ENCODE measurements around the gene GAS7. TPM values are rescaled to one million over a fixed set of nuclear protein-coding genes. Genes with fewer than 3 reads are reported as not detected.

The GAS7 gene
- total and polyA plus RNA-seq, 2 donors (not counting 1 experiment from before 2014, with no cell fraction given): 3.4 to 13.6 TPM

- Histone ChIP-seq H3K4me2 (replicated peaks; ENCODE audit: low read depth, low read length, poor library complexity, severe bottlenecking) (no peak overlapping the region), H3K36me3 (replicated peaks in 1 of 2; ENCODE audit: control extremely low read depth in 1 of 2, control insufficient read depth in 1 of 2, extremely low read depth in 1 of 2, insufficient read depth in 2 of 2, low read length in 1 of 2) (no peaks in the 10 kb centered on the region), H2AFZ (ENCODE audit: insufficient read depth, low read depth, low read length, poor library complexity, severe bottlenecking) (no peak overlapping the region), H3K79me2 (ENCODE audit: control insufficient read depth, insufficient read depth, low read length) (no peaks in the 10 kb centered on the region), H3K9me3 (ENCODE audit: control extremely low read depth in 1 of 3, control insufficient read depth in 2 of 3, insufficient read depth in 1 of 3, low read length in 2 of 3) (peaks cover 3 to 9% (median 4%) of the 10 kb centered on the region in 3 donors), H3K9ac (ENCODE audit: low read length) (no peak overlapping the region), H4K20me1 (ENCODE audit: control insufficient read depth, insufficient read depth, low read length, poor library complexity, severe bottlenecking) (no peaks in the 10 kb centered on the region), H3K4me3 (ENCODE audit: control extremely low read depth in 1 of 5, extremely low read depth in 1 of 5, insufficient read depth in 1 of 5, low read depth in 2 of 5, low read length in 4 of 5) (no peak overlapping the region), H3K4me1 (ENCODE audit: control insufficient read depth in 2 of 2, insufficient read depth in 2 of 2, low read length in 2 of 2) (peaks cover 4 to 11% of the 10 kb centered on the region in 2 donors), H3K27ac (ENCODE audit: low read length in 2 of 2) (no peak overlapping the region), H3K27me3 (replicated peaks in 1 of 4; ENCODE audit: control extremely low read depth in 1 of 4, control insufficient read depth in 3 of 4, insufficient read depth in 4 of 4, low read length in 3 of 4) (peaks cover 0 to 20% (median 8%) of the 10 kb centered on the region in 4 experiments)
- peaks cover 4% of the 10 kb centered on the region for H3K9me3 Mint-ChIP-seq (ENCODE audit: insufficient read depth)
- POLR2A ChIA-PET: interaction anchor here (0.6 kb wide), 1 partner anchor 12 kb away, joined by 3 read pairs; no protein-coding TSS in a partner anchor
- WGBS (ENCODE audit: insufficient coverage): 80% methylated on average over 3 of the region's 3 CpGs
- TF ChIP-seq, protein P1, sequence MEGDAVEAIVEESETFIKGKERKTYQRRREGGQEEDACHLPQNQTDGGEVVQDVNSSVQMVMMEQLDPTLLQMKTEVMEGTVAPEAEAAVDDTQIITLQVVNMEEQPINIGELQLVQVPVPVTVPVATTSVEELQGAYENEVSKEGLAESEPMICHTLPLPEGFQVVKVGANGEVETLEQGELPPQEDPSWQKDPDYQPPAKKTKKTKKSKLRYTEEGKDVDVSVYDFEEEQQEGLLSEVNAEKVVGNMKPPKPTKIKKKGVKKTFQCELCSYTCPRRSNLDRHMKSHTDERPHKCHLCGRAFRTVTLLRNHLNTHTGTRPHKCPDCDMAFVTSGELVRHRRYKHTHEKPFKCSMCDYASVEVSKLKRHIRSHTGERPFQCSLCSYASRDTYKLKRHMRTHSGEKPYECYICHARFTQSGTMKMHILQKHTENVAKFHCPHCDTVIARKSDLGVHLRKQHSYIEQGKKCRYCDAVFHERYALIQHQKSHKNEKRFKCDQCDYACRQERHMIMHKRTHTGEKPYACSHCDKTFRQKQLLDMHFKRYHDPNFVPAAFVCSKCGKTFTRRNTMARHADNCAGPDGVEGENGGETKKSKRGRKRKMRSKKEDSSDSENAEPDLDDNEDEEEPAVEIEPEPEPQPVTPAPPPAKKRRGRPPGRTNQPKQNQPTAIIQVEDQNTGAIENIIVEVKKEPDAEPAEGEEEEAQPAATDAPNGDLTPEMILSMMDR (IDR thresholded peaks at IDR 0.05): no peak
- no peak for TF ChIP-seq EZH2 (IDR thresholded peaks at IDR 0.05; ENCODE audit: borderline replicate concordance, insufficient read depth, low read depth, low read length, poor library complexity, severe bottlenecking)
- CTCF ChIA-PET: interaction anchor here (0.9 to 1.0 kb wide), 3 partner anchors 25 to 29 kb away, joined by 3 to 5 read pairs (median 3); no protein-coding TSS in a partner anchor
- peaks cover 33% of the 10 kb centered on the region for H3K27me3 Mint-ChIP-seq
- H3K4me1 Mint-ChIP-seq: peaks cover 18% of the 10 kb centered on the region
- H3K4me3 Mint-ChIP-seq: peak overlapping the region; percentile 66
- intact Hi-C loops (cut with micrococcal nuclease): no loop called here
- H3K27ac Mint-ChIP-seq: no peak overlapping the region
- DNase-seq (no peak), ATAC-seq (ENCODE audit: low read depth) (no peak)
Observed at GRCh38 chr17:10200016-10200415, 1.6 kb upstream of the GAS7 start.

GRCh38 chr17:10197721-10198508 is 491 bp downstream of the GAS7 start:
- 8% methylated on average over 90 of the region's 90 CpGs for WGBS (ENCODE audit: insufficient coverage)
- peak overlapping the region; percentile 71 for H3K4me3 Mint-ChIP-seq
- Histone ChIP-seq H3K4me2 (replicated peaks; ENCODE audit: low read depth, low read length, poor library complexity, severe bottlenecking) (peak overlapping the region; percentile 84), H3K27ac (ENCODE audit: low read length in 2 of 2) (no peak overlapping the region), H3K27me3 (replicated peaks in 1 of 4; ENCODE audit: control extremely low read depth in 1 of 4, control insufficient read depth in 3 of 4, insufficient read depth in 4 of 4, low read length in 3 of 4) (peaks cover 0 to 20% (median 8%) of the 10 kb centered on the region in 4 experiments), H2AFZ (ENCODE audit: insufficient read depth, low read depth, low read length, poor library complexity, severe bottlenecking) (peak overlapping the region; percentile 59), H3K36me3 (replicated peaks in 1 of 2; ENCODE audit: control extremely low read depth in 1 of 2, control insufficient read depth in 1 of 2, extremely low read depth in 1 of 2, insufficient read depth in 2 of 2, low read length in 1 of 2) (no peaks in the 10 kb centered on the region), H3K9ac (ENCODE audit: low read length) (peak overlapping the region; percentile 56), H4K20me1 (ENCODE audit: control insufficient read depth, insufficient read depth, low read length, poor library complexity, severe bottlenecking) (no peaks in the 10 kb centered on the region), H3K79me2 (ENCODE audit: control insufficient read depth, insufficient read depth, low read length) (no peaks in the 10 kb centered on the region), H3K9me3 (ENCODE audit: control extremely low read depth in 1 of 3, control insufficient read depth in 2 of 3, insufficient read depth in 1 of 3, low read length in 2 of 3) (peaks cover 2 to 24% (median 10%) of the 10 kb centered on the region in 3 donors), H3K4me3 (ENCODE audit: control extremely low read depth in 1 of 5, extremely low read depth in 1 of 5, insufficient read depth in 1 of 5, low read depth in 2 of 5, low read length in 4 of 5) (peak overlapping the region; percentile 22 to 61 (median 53)), H3K4me1 (ENCODE audit: control insufficient read depth in 2 of 2, insufficient read depth in 2 of 2, low read length in 2 of 2) (peaks cover 4 to 11% of the 10 kb centered on the region in 2 donors)
- peak; percentile 16 for ATAC-seq (ENCODE audit: low read depth)
- CTCF ChIA-PET: interaction anchor here (1.0 to 1.9 kb wide), 3 partner anchors 28 to 83 kb away, joined by 3 to 5 read pairs (median 4); no protein-coding TSS in a partner anchor
- H3K4me1 Mint-ChIP-seq: peaks cover 18% of the 10 kb centered on the region
- no peak for TF ChIP-seq EZH2 (IDR thresholded peaks at IDR 0.05; ENCODE audit: borderline replicate concordance, insufficient read depth, low read depth, low read length, poor library complexity, severe bottlenecking)
- TF ChIP-seq, protein P1 (IDR thresholded peaks at IDR 0.05): no peak
- intact Hi-C loops (cut with micrococcal nuclease): loop anchor here (2.0 to 5.0 kb wide), 3 partner anchors 25 to 83 kb away; no protein-coding TSS in a partner anchor
- peaks cover 33% of the 10 kb centered on the region for H3K27me3 Mint-ChIP-seq
- peaks cover 5% of the 10 kb centered on the region for H3K9me3 Mint-ChIP-seq (ENCODE audit: insufficient read depth)
- H3K27ac Mint-ChIP-seq: no peak overlapping the region
- POLR2A ChIA-PET: interaction anchor here (0.6 kb wide), 1 partner anchor 64 kb away, joined by 3 read pairs; no protein-coding TSS in a partner anchor
- DNase-seq: peak; percentile 26

Measured in B cell (primary cell).